IPS-15b (cell line): ENCODE results near the gene OLFM1.

ENCODE experiments used
- H3K27me3 ChIP-seq: one replicate; pipeline ENCODE4 v1.6.1; 2013; ENCODE audit warnings: low read length; ENCODE audit not compliant: control insufficient read depth, insufficient read depth
- H3K36me3 ChIP-seq: one replicate; pipeline ENCODE4 v1.6.1; 2013; ENCODE audit warnings: low read length; ENCODE audit not compliant: control insufficient read depth, insufficient read depth
- H3K4me1 ChIP-seq: one replicate; pipeline ENCODE4 v1.6.1; 2013; ENCODE audit warnings: mild to moderate bottlenecking, low read length; ENCODE audit not compliant: control insufficient read depth, insufficient read depth
- H3K4me3 ChIP-seq: one replicate; pipeline ENCODE4 v1.5.1; 2013; ENCODE audit warnings: low read depth, low read length
- H3K9ac ChIP-seq: one replicate; pipeline ENCODE4 v1.6.1; 2013; ENCODE audit warnings: low read depth, mild to moderate bottlenecking, low read length
- H3K9me3 ChIP-seq: one replicate; pipeline ENCODE4 v1.6.1; 2013; ENCODE audit warnings: mild to moderate bottlenecking, low read length; ENCODE audit not compliant: control insufficient read depth, insufficient read depth

The OLFM1 gene

GRCh38 chr9:135081264-135081660, 6.2 kb upstream of the OLFM1 start:
- H3K9me3 ChIP-seq, result no peaks in the 10 kb centered on the region
- no peak overlapping the region for H3K4me3 ChIP-seq
- H3K36me3 ChIP-seq, result no peaks in the 10 kb centered on the region
- H3K27me3 ChIP-seq, result peaks cover 5% of the 10 kb centered on the region
- H3K4me1 ChIP-seq, result peaks cover 2% of the 10 kb centered on the region
- no peak overlapping the region for H3K9ac ChIP-seq

GRCh38 chr9:135081731-135082130, 5.7 kb upstream of the OLFM1 start:
- no peaks in the 10 kb centered on the region for H3K4me1 ChIP-seq
- H3K4me3 ChIP-seq, result no peak overlapping the region
- no peaks in the 10 kb centered on the region for H3K36me3 ChIP-seq
- no peaks in the 10 kb centered on the region for H3K9me3 ChIP-seq
- no peak overlapping the region for H3K9ac ChIP-seq
- H3K27me3 ChIP-seq, result peaks cover under 1% of the 10 kb centered on the region

- no peaks in the 10 kb centered on the region for H3K9me3 ChIP-seq
- no peaks in the 10 kb centered on the region for H3K4me1 ChIP-seq
- no peak overlapping the region for H3K9ac ChIP-seq
- H3K36me3 ChIP-seq, result no peaks in the 10 kb centered on the region
- H3K27me3 ChIP-seq, result no peaks in the 10 kb centered on the region
- H3K4me3 ChIP-seq, result no peak overlapping the region
Measured at GRCh38 chr9:135082536-135082935, 4.9 kb upstream of the OLFM1 start.

- H3K4me3 ChIP-seq, result no peak overlapping the region
- no peaks in the 10 kb centered on the region for H3K36me3 ChIP-seq
- H3K27me3 ChIP-seq, result no peaks in the 10 kb centered on the region
- no peaks in the 10 kb centered on the region for H3K4me1 ChIP-seq
- H3K9me3 ChIP-seq, result no peaks in the 10 kb centered on the region
- H3K9ac ChIP-seq, result no peak overlapping the region
Measured at GRCh38 chr9:135083241-135083810, 4.1 kb upstream of the OLFM1 start.

- peaks cover 2% of the 10 kb centered on the region for H3K27me3 ChIP-seq
Measured at GRCh38 chr9:135083831-135084230, 3.6 kb upstream of the OLFM1 start.

GRCh38 chr9:135084262-135084661, 3.2 kb upstream of the OLFM1 start:
- Histone ChIP-seq H3K36me3 (no peaks in the 10 kb centered on the region), H3K9me3 (no peaks in the 10 kb centered on the region), H3K27me3 (peaks cover 6% of the 10 kb centered on the region), H3K9ac (no peak overlapping the region), H3K4me1 (no peaks in the 10 kb centered on the region), H3K4me3 (no peak overlapping the region)

More at GRCh38 chr9:135083831-135084230, 3.6 kb upstream of the OLFM1 start:
- H3K9me3 ChIP-seq, result no peaks in the 10 kb centered on the region
- H3K4me1 ChIP-seq, result no peaks in the 10 kb centered on the region
- H3K9ac ChIP-seq, result no peak overlapping the region
- H3K36me3 ChIP-seq, result no peaks in the 10 kb centered on the region
- no peak overlapping the region for H3K4me3 ChIP-seq

GRCh38 chr9:135084881-135085760, 2.3 kb upstream of the OLFM1 start:
- H3K9ac ChIP-seq, result no peak overlapping the region
- no peaks in the 10 kb centered on the region for H3K4me1 ChIP-seq
- H3K36me3 ChIP-seq, result no peaks in the 10 kb centered on the region
- H3K9me3 ChIP-seq, result no peaks in the 10 kb centered on the region
- H3K4me3 ChIP-seq, result no peak overlapping the region
- peaks cover 12% of the 10 kb centered on the region for H3K27me3 ChIP-seq

GRCh38 chr9:135085830-135086546, 1.5 kb upstream of the OLFM1 start:
- Histone ChIP-seq H3K27me3 (peaks cover 12% of the 10 kb centered on the region), H3K4me3 (peak overlapping the region; percentile 30), H3K9me3 (no peaks in the 10 kb centered on the region), H3K4me1 (no peaks in the 10 kb centered on the region), H3K9ac (no peak overlapping the region), H3K36me3 (no peaks in the 10 kb centered on the region)

- H3K4me3 ChIP-seq, result peak overlapping the region; percentile 41
- no peaks in the 10 kb centered on the region for H3K9me3 ChIP-seq
- peaks cover 7% of the 10 kb centered on the region for H3K36me3 ChIP-seq
- peaks cover 12% of the 10 kb centered on the region for H3K27me3 ChIP-seq
- no peaks in the 10 kb centered on the region for H3K4me1 ChIP-seq
- peak overlapping the region; percentile 37 for H3K9ac ChIP-seq
Measured at GRCh38 chr9:135086597-135087488, 625 bp upstream of the OLFM1 start.

GRCh38 chr9:135087899-135088347, 455 bp downstream of the OLFM1 start:
- H3K27me3 ChIP-seq, result peaks cover 12% of the 10 kb centered on the region
- no peaks in the 10 kb centered on the region for H3K9me3 ChIP-seq
- no peak overlapping the region for H3K9ac ChIP-seq
- peaks cover 10% of the 10 kb centered on the region for H3K36me3 ChIP-seq
- H3K4me1 ChIP-seq, result no peaks in the 10 kb centered on the region
- peak overlapping the region; percentile 49 for H3K4me3 ChIP-seq

GRCh38 chr9:135088348-135088978, 995 bp downstream of the OLFM1 start:
- H3K4me1 ChIP-seq, result no peaks in the 10 kb centered on the region
- peak overlapping the region; percentile 49 for H3K4me3 ChIP-seq
- peaks cover 10% of the 10 kb centered on the region for H3K36me3 ChIP-seq
- no peaks in the 10 kb centered on the region for H3K9me3 ChIP-seq
- H3K9ac ChIP-seq, result no peak overlapping the region
- peaks cover 12% of the 10 kb centered on the region for H3K27me3 ChIP-seq
